Germinal center (tissue), 1 donor: Measurements from ENCODE around the gene PPDPF.
"Not testable (repeated sequence)": the region's sequence is repeated elsewhere in the genome, so short reads cannot be mapped to it uniquely, and the experiment has no call there.

Experiments used
- DNase-seq: peaks from one replicate; pipeline ENCODE4 v3.0.0; 2012; ENCODE audit warnings: mixed read lengths, low spot score

The PPDPF gene

DNA sequence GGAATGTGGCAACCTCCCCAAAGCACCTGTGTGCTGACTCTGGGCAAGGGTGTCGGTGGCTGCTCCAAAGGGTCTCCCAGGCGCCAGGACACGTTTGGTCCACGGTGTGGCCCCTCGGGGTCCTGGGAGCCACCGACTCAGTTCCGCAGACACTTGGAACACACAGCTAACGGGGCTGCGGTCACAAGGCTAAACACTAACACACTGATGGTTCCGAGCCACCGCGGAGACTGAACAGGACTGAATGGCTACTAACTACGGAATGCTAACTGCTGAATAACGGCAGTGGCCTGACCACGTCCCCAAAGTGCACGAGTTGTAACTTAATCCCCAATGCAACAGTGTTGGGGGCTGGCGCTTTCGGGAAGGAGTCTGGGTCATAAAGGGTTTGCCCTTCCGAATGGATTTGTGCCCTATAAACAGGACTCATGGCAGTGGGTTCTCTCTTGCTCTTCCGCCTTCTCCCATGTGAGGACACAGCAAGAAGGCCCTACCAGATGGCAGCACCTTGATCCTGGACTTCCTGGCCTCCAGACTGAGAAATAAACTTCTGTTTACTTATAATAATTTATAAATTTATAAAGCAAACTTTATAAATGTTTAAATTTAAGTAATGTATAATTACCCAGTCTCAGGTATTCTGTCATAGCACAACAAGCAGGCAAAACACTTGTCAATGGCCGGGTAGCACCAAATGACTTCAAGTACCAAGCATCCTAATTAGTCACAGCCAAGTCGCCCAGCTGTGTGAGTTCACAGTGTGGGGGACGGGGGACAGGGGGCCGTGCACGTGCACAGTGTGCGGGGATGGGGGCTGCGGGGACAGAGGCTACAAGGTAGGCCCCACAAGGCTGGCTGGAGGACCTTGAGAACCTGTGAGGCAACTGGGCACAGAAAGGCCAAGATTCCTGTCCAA lies 19.4 kb upstream of the PPDPF start:
- no peak for DNase-seq

GRCh38 chr20:63501818-63502670 lies 18.5 kb upstream of the PPDPF start:
- peak; percentile 65 for DNase-seq

DNA sequence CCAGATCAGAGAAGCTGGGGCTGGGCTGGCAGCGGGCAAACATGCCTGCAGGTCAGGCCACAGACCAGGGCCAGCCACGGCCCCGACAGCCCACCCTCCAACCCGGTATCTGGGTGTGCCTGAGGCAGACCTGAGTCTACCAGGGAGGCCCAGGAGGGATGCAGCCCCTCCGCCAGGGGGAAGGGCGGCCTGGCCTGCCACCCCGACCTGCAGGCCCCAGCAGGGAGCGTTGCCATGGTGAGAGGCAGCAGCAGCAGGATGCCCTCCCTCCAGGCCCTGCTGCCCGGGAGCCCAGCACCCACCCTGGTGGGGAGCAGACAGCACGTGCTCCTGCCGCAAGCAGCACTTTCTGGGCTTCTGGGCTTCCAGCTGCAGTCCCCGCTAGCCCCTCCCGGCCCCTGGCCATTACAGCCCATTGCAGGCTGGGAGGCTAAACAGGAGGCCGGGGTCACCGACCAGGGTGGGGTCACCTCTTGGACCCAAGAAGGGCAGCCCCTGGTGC lies 17.8 kb upstream of the PPDPF start:
- DNase-seq = no peak

- DNase-seq = no peak
These were observed 17.0 kb upstream of the PPDPF start for GRCh38 chr20:63503524-63503923.

GRCh38 chr20:63504642-63505041 lies 15.9 kb upstream of the PPDPF start:
- no peak for DNase-seq

DNA sequence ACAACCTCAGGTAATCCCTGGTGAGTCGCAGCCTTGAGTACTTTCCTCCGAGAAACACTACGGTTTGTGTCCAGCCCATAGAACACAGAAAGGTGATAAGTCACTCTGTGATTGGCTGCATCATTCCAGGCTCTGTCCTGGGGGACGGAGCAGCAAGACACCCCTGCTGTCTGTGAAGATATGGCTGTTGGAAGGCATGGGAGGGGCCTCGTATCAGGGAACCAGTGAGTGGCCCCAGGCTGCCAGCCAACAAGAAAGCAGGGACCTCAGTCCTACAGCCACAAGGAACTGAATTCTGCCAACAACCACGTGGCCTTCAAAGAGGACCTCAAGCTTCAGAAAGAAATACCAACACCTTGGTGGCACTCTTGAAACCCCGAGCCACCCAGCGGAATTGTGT lies 15.3 kb upstream of the PPDPF start:
- DNase-seq = no peak

DNA sequence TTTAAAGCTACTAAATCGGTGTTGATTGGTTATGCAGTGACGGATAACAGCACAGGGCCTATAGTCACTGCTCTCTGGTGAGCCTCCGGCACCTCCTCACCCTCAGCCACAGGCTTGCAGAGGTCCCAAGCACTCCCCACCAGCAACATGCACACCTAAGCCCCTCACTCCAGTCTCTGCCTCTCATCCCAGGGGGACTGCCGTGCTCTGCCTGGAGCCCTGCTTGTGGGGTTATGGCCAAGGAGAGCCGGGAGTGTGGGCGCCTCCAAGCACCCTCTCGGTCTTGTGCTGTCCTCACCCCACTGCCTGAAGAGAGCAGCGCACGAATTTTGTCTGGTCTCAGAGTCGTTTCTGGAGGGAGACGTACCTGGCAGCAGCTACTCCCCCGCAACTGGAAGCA lies 14.8 kb upstream of the PPDPF start:
- DNase-seq = no peak

GRCh38 chr20:63507083-63507743 lies 13.4 kb upstream of the PPDPF start:
- no peak for DNase-seq

DNA sequence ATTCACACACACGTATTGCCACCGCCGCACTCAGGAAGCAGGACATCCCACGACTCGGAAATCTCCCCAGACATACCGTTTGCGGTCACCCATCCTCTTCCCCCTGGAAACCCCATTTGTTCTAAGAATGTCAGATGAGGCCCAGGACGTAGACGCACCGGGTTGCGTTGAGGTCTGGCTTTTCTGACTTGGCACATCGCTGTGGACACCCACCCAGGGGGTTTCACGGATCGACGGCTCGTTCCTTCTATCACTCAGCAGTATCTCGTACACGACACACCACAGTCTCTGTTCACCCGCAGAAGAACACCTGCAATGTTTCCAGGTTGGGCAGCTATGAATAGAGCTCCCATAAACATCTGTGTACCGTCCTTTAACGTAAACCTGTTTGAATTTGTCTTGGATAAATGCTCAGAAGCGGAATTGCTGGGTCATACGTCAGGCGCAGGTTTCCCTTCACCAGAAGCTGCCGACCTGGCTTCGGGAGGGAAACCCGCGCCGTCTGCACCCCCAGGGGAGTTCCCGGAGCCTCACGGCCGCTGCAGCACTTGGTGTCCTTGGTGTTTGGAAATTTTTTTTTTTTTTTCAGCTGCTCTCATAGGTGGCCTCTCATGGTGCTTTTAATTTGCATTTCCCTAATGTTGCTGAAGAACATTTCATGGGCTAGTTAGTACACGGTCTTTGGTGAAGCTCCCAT lies 12.3 kb upstream of the PPDPF start:
- no peak for DNase-seq

DNA sequence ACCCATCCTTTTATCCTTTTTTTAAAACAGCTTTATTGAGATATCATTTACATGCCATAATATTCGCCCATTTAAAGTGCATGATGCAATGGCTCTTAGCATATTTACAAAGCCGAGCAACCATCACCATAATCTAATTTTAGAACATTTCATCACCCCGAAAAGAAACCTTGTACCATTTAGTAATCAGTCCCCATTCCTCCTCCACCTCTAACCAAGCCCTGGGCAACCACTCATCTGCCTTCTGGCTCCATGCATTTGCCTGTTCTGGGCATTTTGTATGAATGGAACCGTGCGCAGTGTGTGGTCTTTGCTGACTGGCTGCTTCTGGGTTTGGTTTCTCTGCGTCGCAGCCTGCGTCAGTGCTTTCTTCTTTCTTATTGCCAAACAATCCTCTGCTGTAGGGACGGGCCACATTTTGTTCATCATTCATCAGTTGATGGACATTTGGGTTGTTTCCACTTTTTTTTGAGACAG lies 11.4 kb upstream of the PPDPF start:
- no peak for DNase-seq

DNA sequence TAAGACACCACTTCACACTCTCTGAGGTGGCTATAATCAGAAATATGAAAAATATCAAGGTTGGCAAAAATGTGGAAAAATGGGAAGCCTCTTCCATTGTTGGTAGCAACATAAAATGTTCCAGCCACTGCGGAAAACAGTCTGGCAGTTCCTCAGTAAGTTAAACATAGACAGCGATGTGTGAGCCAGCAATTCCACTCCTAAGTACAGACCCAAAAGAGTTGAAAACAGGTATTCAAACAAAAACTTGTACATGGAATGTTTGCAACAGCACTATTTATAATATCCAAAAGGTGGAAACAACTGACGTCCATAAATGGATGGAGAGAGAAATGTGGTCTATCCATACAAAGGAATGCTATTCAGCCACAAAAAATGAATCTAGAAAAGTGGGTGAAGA lies 7.4 kb upstream of the PPDPF start:
- no peak for DNase-seq

DNA sequence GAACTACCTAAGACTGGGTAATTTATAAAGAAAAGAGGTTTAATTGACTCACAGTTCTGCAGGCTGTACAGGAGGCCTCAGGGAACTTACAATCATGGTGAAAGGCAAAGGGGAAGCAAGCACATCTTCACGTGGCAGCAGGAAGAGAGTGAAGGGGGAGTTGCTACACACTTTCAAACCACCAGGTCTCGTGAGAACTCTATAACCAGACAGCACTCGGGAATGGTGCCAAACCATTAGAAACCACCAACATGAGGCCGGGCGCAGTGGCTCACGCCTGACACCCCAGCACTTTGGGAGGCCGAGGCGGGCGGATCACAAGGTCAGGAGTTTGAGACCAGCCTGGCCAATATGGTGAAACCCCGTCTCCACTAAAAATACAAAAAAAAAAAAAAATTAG lies 6.0 kb upstream of the PPDPF start:
- DNase-seq = not testable (repeated sequence)

GRCh38 chr20:63517376-63518309 lies 2.9 kb upstream of the PPDPF start:
- no peak for DNase-seq

DNA sequence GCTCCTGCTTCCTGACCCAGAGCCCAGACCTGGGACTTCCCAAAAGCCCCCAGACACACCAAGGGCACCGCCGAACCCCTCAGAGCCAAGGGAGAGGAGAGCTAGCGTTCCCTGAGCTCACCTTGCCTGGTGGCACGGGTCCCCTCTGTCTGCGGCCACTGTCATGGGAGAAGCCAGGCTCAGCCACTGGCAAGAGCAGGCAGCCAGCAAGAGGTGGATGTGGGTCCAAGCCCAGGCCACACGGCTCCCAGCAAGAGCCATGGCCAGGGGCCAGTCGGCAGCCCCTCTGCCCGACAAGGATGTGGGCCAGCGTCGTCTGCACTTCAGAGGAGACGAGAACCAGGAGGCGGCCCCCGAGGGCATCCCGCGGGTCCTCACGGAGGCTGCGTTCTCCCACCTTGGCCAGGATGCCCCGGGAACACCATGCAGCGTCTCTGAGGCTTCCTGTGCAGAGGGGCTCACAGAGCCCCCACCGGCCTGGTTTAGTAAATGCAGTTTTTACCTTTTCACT lies 2.2 kb upstream of the PPDPF start:
- no peak for DNase-seq

DNA sequence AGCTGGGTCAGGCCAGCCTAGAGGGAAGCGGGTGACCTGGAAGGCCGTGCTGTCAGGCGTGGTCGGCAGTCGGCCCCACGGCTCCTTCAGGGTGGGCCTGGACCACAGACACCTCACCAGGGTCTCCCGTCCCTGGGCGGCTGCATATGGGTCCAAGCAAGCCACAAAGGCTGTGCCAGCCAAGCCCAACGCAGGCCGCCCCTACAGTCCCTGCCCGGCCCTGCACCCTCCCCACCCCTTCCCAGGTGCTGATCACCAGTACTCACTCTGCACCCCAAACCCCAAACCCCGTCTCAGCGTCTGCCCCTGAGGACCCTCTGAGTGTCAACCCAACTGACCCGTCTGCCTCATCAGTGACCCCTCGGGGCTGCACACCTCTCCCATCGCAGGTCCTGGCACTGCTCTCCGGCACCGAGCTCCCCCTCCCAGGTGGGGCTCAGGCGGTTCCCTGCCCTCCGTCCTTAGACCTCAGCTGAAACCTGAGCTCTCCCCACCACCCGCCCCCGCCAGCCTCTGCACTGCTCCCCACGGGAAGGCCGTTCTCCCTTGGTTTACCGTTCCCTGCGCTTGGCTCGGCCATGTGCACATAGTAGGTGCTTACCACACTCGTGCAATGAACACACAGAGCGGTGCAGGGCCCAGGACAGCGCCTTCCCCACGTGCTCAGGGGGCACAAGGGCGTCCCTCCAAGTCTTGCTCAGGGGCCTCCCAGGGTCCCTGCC lies 1.5 kb upstream of the PPDPF start:
- no peak for DNase-seq

DNA sequence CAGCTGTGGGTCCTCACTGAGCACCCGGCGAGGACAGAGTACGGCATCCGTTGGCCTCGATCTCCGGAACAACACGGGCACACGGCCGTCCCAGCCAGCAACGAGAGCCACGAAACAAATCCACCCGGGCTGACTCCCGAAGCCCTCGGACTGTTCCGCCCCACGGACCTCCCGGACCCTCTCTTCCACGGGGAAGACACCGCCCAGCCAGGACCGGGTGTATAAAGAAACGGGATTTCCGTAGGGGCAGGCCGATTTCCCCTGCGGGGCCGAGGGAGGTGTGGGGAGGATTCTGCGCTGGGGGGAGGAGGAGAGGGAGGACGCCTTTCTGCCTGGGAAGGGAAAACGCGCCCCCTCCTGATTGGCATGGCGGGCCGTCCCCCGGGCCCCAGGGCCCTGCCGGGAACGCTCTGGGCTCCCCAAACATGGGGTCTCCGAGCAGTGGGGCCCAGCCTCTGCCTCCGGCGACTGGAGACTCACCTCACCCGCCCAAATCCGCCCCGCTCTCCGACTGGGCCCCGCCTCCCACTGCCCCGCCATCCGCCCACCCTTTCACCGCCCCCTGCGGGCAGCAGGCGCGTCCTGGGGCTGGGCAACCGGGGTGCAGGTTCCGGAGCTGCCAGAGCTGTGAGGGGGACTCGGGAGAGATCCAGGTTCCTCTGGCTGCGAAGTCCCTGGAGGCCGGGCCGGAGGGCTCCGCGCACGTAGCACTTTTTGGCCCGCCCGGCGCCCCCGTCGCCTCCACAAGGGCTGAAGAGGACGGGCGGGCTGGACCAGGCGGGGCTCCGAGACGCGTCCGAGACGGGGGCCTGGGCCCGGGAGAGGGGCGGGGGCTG lies 679 bp upstream of the PPDPF start:
- peak; percentile 71 for DNase-seq

- peak; percentile 76 for DNase-seq
These were observed 503 bp downstream of the PPDPF start for GRCh38 chr20:63520934-63521601.

DNA sequence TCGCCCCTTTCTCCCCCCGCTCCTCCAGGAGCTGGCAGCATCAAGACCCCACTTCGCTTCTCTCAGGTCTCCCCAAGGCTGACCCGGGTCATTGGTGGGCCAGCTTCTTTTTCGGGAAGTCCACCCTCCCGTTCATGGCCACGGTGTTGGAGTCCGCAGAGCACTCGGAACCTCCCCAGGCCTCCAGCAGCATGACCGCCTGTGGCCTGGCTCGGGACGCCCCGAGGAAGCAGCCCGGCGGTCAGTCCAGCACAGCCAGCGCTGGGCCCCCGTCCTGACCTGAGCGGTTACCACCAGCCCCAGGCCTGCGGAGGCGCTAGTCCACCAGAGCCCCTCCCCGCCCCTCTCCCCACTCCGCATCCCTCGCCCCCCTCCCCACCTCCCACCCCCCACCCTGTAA lies 1.0 kb downstream of the PPDPF start:
- DNase-seq = no peak
